Right ventricle myocardium superior (tissue), 1 donor: ENCODE measurements around the gene FDPS. TPM values are rescaled to one million over a fixed set of nuclear protein-coding genes. Genes with fewer than 3 reads are reported as not detected.
A peak's percentile ranks its signal among the peaks of the same experiment; 100 is the strongest.

Experiments
- ATAC-seq: fragments of 200-7000 bp; cut with Tn5 transposase; one replicate; pipeline ENCODE4 v1.9.1; 2020; ENCODE audit warnings: mild to moderate bottlenecking; ENCODE audit not compliant: poor library complexity
- DNase-seq: peaks from one replicate; pipeline ENCODE4 v3.0.0-alpha.2; 2020
- intact Hi-C: fragments of 100-400 bp; cut with DNase I; formaldehyde crosslinking; loops from one replicate; pipeline ENCODE4 v1.11.2; 2022
- long read RNA-seq: library from polyadenylated mRNA; unstranded; transcript quantifications from one replicate; pipeline ENCODE4 v2.0.0, GENCODE V29; 2021
- total RNA-seq: library from RNA; stranded (reverse); fragmentation: NEBNext Ultra II Directional; extraction: Animal tissue kit (Norgen Biotek cat#: 25700); gene quantifications from one replicate; pipeline ENCODE4 v1.2.1, GENCODE V29; 2021
- donor health status: DM: no; HTN: yes; CAD: no; lungs with severe emphysema.

FDPS gene
- total RNA-seq = 71.2 TPM
- long read RNA-seq, transcript FDPS-203 (10 exons, 1,256 nt) = minor isoform, 20 of 64 reads
- long read RNA-seq, transcript FDPS-206 (10 exons, 1,178 nt) = major isoform, 25 of 64 reads
- long read RNA-seq, transcript FDPS-202 (11 exons, 1,431 nt) = minor isoform, 8 of 64 reads
- long read RNA-seq, partial matches to known transcripts = 6 of 64 reads
- long read RNA-seq, other reads (novel, unspliced or antisense) = 2 of 64 reads

DNA sequence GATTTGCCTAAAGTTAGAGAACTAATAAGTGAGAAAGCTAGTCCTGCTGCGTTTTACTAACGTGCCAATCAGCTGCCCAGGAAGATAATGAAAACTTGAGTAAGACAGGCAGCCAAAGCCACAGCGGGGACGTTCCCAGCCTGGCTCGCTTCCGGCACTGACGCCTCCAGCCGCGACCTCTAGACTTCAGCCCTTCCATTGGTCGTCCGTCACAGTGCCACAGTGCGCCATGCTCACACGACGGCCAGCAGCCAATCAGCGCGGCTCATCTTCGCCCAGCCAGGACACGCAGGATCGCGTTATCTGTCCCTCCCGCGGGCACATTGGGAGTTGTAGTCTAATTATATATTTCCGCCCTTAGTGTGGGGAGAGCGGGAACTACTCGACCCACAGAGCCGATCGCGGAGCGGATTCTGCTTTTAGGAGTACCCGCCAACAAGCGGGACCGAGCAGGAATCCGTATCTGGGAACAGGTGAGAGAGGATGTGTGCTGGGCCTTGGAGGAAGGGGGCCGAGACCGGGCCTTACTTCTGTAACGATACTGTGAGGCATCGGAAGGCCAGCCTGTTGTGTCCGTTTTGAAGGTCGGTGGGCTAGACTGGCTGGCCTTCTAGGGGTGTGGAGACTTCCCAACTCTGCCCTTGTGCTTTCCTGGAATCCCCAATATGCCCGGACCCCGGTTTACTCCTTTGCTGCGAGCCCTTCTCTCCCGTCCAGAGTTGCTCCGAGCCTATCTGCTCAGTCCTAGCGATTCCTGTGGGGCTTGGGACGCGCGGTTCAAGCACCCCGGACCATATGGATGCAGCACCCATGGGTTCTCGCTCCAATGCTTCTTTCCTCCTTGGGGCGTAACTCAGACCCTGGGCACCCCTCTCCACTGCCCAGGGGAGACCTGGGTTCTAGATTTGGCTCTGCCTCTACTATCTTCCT, at the start of gene FDPS:
Gene FDPS (plus strand): TSS at position 374 of the 930 bp plus-strand sequence. CDS start 924 bp downstream, outside the sequence.
- intact Hi-C loops = no loop called here
- ATAC-seq (peak; percentile 100), DNase-seq (peak; percentile 99)

DNA sequence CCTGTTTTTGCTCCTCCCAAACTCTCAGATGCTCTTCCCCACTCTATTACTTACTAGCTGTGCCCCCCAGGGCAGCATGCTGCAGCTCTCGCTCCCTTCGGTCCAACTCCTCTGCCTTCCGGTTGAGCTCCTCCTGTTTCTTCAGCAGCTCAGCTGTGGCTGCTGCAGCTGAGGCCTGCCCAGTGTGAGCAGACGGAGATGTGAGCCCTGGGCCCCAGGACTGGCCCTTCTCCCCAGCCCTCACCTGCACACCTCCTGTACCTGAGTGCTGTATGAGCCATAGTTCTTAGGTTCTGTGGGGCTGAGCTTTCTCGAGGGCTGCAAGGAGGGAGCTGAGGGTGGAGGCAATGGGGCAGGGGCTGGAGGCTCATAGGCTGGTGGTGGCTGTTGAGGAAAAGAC, 48.4 kb upstream of the FDPS start:
- DNase-seq (no peak), ATAC-seq (no peak)
- intact Hi-C loops = no loop called here

DNA sequence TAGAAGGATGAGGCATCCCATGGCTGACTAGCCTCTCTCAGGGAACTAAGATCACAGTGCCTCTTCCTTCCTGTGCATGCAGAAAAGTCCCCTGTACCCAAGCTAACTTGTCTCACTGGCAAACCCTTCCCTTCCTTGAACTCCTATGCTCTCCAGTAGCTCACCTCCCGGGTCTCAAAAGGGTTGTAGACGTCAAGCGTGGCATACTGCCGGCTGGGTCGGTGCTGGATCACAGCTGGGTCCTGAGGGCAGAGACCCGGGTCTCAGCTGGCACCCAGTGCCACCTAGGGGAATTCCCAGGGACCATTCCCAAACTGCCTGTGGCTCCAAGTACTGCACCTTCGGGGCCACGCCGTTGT, 47.2 kb upstream of the FDPS start:
- DNase-seq (no peak), ATAC-seq (no peak)
- intact Hi-C loops = no loop called here

DNA sequence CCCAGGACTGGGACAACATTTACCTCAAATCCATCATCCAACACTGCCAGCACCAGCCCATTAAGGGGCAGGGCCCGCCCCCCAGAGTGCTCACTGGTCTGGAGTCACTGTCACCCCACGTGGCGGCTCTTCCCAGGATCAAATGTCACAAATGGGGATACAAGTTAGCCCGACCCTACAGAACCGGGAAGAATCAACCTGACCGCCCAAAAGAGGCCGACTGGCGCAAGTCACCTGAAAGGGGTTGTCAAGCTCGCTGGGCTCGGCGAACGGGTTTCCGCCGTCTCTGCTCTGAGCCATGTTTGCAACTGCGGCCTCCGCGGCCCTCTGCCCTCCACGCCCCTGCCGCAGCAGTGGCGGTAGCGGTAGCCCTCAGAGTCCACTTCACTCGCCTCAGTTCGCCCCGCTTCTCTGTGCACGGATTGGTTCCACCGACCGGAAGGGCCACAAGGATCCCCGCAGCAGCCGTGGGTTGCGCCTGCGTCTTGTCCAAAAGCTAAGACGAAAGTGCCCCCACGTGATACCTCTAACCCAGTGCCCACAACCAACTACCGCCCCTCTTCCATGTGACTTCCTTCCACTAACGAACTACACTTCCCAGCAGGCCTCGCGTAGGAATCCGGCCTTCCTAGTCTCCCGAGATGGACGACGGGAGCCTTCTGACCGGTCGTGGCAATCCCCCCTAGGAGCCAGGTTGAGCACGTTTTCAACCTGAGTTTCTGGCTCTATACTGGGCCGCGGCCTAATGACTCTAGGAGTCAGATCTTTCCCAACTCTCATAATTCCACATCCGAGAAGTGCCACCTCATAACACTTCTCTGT, 46.6 kb upstream of the FDPS start, which contains the start of gene SCAMP3:
Gene SCAMP3 (minus strand): TSS at position 509 of the 822 bp plus-strand sequence. CDS start 209 bp downstream, at position 300.
- DNase-seq (peak; percentile 96), ATAC-seq (peak; percentile 97)
- intact Hi-C loops = no loop called here

DNA sequence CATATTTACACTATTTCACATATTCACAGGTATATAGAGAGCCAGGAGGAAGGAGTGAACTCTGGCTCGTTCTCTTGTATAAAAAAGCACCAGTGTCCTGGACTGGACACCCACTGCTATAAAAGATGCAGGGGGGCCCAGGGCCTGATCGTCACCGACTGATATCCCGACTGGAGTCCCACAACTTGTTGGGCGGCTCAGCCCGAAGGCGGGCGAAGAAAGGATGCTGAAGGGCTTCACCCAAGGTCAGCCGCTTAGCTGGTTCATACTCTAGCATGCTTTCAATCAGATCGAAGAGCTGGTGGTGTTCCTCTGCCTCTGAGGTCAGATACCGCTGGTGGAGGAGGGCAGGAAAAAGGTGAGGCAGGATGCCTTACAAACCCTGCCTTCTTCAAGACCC, 45.6 kb upstream of the FDPS start:
- intact Hi-C loops = no loop called here
- ATAC-seq (no peak), DNase-seq (no peak)

DNA sequence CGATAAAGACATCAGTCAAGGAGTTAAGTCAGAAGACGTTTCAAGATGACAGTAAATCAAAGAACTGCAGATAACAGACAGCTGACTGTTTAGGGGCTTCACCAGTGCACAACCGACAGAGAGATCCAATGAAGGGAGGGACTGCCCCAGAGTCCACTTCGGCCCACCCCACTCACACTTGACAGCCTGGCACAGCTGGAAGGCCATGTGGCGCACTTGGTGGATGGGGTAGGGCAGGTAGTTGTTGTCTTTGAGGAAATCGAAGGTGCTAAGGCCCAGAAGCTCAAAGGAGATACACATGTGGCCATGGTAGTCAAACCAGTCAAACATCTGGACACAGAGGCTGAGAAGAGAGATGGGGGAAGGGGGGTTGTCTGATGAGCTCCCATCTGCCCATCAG, 42.1 kb upstream of the FDPS start:
- intact Hi-C loops = no loop called here
- DNase-seq (no peak), ATAC-seq (no peak)

DNA sequence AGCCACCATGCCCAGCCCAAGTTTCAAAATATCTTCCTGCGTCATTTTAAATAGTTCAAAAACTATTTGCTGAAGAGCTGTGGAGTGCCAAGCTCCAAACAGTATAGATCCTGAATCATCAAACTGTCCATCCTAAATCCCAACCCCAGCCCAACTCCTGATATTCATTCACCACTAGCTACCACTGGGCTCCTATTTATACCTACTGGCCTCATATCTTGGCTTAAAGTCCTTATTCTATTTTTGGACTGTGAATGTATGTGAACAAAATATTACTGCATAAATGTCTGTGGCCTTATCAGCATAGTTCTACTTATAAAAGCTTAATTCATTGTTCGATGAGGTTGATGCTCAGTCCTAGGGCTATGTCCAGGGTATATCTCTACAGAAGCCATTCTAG, 41.3 kb upstream of the FDPS start:
- DNase-seq = no peak
- intact Hi-C loops = no loop called here
- ATAC-seq = peak; percentile 21

DNA sequence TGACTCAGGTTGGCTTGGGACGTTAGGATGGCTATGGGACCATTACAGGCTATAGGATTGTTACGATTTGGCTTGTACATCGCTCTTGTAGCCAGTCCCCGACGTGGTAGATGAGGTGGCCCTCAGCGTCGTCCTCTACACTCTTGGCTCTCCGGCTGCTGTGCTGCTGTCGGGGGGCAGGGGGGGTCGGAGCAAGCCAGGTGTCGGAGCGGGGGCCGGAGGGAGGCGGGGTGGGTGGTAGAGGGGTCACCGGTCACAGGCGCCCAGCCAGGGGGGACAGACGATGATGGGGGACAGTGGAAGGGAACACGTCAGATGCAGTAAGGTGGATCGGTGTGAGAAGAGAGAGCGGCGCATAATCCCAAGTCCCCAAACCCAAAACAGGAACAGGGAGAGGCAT, 40.0 kb upstream of the FDPS start:
- ATAC-seq = no peak
- intact Hi-C loops = no loop called here
- no peak for DNase-seq

DNA sequence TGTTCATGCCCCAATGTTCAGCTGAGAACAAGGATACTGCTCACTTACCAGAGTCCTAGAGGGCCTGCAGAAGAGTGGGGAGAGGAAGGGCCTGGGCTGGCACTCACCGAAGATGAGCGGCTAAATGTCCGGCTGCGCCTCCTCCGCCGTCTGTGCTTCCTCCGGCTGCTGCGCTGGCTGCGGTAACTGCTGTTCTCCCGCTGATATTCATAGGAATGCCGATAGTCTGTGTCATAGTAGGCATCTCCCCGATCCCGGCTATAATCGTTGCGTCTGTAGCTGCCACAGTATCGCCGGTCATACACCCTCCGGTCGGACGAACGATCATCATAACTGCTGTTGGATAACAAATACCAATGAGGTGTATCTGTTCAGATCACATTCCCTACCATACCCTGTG, 39.3 kb upstream of the FDPS start:
- DNase-seq (no peak), ATAC-seq (no peak)
- intact Hi-C loops = no loop called here

DNA sequence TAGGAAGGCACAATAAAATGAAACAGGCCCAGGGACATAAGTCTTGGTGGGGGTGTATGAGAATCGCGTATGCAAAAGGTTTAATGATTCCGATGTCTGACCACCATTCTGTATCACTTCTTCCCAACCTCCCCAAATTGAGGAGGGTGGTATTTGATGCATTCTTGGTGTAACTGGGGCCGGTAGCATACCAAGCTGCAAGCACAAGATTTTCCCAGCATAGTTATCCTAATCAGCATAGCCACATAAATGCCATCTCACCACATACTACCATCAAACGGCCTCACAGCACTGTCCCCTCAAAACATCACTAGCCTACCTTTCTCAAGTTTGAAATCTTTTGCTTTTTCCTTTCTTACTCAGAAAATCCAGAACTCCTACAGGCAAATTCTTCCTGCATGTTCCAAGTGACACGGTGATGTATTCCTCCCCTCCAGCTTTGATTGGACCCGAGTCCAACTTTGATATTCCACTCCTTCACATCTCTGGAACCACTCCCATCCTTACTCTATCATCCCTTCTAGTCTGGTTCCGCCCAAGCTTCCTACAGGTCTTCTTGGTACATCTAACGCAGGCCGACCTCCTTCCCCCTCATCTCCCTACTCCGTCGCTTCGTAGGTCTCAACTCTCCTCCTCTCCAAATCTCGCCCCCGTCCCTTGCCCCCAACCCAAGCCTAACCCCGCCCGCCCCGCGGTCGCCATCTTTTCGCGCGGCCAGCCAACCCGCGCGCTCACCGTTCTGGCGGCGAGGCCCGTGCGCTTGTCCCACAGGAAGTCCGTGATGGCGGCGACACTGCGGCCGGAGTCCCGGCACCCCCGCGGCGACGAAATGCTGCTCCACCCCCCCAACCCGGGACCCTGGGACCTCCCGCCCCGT, 36.0 kb upstream of the FDPS start:
- intact Hi-C loops = no loop called here
- ATAC-seq = peak; percentile 41

DNA sequence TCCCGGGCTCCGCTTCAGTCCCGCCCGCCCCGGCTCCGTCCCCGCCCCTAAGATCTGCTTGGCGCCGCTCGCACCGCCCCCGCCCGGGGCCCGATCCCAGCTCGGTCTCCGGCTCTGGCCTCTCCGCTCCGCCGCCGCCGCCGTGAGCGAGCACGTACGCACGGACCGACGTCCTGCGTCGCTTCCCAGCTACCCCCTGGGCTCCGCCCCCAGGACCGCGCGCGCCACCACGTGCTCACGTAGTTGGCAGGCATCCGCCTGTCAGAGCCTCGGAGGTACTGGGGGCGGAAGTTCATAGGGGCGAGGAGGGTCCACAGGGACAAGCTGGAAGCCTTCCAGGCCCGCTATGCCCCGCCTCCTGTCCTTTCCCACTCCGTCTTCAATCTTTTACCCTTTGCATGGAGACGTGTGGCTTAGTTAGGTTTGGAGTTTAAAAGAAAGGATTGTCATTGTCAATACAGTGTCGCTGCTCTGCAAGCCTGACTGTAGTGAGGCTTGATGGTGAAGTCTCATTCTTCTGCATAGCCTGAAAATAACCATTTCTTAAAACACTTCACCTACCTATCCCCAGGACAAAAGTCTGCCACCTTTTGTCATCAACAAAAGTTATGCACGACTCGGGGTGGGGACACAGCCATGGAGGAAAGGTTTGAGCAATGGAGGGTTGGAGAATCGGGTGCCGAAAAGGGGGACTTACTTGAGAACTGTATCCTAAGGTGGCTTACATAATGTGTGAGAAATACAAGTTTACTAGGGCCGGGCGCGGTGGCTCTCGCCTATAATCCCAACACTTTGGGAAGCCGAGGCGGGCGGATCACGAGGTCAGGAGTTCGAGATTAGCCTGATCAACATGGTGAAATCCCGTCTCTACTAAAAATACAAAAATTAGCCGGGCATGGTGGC, 35.1 kb upstream of the FDPS start, which contains the start of gene CLK2:
Gene CLK2 (minus strand): TSS at position 162 of the 903 bp plus-strand sequence. CDS start 2,527 bp downstream, outside the sequence.
- intact Hi-C loops = no loop called here
- DNase-seq (peak; percentile 98), ATAC-seq (peak; percentile 92)

More for the DNA sequence above, 36.0 kb upstream of the FDPS start:
- DNase-seq = no peak

DNA sequence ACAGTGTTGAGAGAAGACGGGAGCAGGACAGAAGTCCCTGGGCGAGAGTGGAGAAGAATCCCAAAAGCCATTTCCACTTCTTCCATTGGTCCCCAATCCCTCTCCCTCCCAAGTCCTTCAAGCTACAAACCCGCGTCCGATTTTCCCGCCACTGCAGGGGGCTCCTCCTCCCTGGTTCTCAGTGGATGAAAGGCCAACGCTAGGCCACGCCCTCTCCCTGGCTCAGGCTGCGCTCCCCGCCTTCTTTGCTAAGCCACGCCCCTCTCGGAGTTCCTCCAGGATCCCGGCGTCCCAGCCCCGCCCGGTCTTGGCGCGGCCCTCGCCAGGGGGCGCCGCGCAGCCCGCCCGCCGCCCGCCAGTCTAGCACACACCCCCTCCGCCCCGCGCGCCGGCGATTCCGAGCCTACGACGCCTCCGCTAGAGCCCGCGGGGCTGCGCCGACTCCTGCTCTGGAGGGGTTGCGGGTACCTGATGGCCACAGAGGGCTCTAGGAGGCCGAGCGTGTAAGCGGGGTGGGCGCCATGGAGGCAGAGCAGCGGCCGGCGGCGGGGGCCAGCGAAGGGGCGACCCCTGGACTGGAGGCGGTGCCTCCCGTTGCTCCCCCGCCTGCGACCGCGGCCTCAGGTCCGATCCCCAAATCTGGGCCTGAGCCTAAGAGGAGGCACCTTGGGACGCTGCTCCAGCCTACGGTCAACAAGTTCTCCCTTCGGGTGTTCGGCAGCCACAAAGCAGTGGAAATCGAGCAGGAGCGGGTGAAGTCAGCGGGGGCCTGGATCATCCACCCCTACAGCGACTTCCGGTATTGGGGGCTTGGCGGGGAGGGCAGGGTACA, 31.4 kb upstream of the FDPS start, which contains the start of gene HCN3:
Gene HCN3 (plus strand): TSS at position 394 of the 832 bp plus-strand sequence. CDS start 128 bp downstream, at position 522.
- intact Hi-C loops = loop anchor here (5.0 kb wide), 1 partner anchor 45 kb away; the partner anchor contains the start of gene RUSC1
- peak; percentile 99 for DNase-seq
- peak; percentile 88 for ATAC-seq

DNA sequence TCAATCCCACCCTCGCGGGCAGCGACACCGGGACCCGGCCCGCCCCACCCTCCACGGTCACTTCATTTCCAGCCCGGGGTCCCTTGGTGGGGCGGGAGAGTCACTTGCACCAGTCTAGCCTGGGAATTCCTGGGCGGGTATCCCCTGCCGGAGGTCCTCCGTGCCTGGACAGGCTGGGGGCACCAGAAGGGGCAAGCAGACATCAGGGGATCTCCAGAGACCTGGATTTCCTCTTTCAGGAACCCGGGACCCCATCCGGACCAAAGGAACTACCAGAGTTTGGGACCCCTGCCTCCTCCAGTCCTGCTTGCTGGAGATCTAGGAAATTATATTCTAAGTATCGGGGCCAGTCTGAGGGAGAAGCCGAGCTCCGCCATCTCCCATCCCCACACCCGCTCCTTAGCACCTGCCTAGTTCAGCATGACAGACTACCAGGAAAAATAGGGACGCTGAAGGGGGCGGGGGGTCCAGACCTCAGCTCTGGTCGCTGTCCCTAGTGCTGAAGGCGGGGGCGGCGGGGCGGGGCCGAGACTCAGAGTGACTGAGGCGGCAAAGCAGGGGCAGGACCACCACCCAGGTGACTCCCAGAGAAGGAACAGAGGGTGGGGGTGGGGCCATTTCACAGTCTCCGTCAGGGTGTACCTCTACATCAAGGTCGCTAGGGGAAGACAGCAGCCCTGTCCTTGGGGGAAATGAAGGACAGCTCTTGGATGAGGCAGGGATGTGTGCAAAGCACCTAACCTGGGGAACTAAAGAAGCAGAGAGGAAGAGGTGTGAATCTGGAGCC, 30.6 kb upstream of the FDPS start:
- intact Hi-C loops = loop anchor here (5.0 kb wide), 1 partner anchor 44 kb away; the partner anchor contains the start of gene RUSC1
- DNase-seq = peak; percentile 69
- peak; percentile 5 for ATAC-seq

DNA sequence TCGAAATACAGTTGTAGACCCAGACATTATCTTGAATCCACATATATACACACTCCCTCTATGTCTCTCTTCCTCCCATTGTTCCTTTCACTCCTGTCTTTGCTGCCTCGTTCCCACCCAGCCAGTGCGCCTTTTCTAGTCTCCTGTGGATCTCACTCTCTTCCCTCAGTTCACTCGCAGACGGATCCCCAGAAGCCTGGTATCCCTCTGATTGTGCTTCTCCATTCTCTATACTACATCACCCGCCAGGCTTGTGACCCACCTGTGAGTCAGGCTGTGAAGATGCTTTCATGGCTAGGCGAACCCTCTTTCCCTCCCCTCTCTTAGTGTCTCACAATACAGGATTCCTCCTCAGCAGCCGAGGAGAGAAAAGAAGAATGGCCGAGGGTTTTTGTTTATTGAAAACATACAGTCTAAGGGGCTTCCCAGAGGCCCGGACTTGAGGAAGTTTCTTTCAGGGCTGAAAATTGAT, 29.9 kb upstream of the FDPS start:
- DNase-seq (no peak), ATAC-seq (no peak)
- intact Hi-C loops = loop anchor here (5.0 kb wide), 1 partner anchor 44 kb away; the partner anchor contains the start of gene RUSC1

DNA sequence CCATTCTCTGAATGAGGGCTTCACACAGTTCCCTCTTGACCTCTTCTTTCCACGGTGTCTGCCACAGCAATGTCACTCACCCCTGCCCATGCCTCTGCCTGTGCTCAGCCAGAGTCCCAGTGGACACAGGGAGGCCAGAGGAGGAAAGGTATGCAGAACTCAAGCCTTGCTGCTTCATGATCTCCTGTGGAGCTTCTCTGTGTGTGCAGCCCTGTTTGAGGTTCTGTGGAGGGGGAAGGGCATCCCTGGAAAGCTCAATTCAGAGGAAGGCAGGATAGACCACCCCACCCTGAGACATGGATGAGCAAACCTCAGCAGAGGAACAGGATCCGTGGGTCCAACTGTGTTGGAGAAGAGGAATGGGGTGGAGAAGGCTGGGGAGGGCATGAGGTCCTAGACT, 29.4 kb upstream of the FDPS start:
- ATAC-seq = no peak
- intact Hi-C loops = loop anchor here (5.0 kb wide), 1 partner anchor 43 kb away; the partner anchor contains the start of gene RUSC1
- no peak for DNase-seq
